ENCODE measurements around the gene KANSL1. TPM values are rescaled to one million over a fixed set of nuclear protein-coding genes. Genes with fewer than 3 reads are reported as not detected.

The KANSL1 gene
- total RNA-seq, 2 donors from 2014 or later = 68.2 to 190 TPM

GRCh38 chr17:46013502-46014165, 179.6 kb downstream of the KANSL1 start:
- ATAC-seq (no peak), DNase-seq (no peak)
- no peaks in the 10 kb centered on the region for H3K27me3 ChIP-seq
- 72 to 77% methylated on average over 9 of the region's 9 CpGs for WGBS, 2 donors
- no peaks in the 10 kb centered on the region for H3K9me3 ChIP-seq
- no peaks in the 10 kb centered on the region for H3K36me3 ChIP-seq (replicated peaks in 1 of 2; ENCODE audit: insufficient read depth in 1 of 2, low read depth in 2 of 2)
- TF ChIP-seq POLR2A (IDR thresholded peaks at IDR 0.05) (no peak), CTCF (IDR thresholded peaks at IDR 0.05) (no peak)
- no peak overlapping the region for H3K4me3 ChIP-seq
- intact Hi-C loops (cut with DNase I) = no loop called here
- no peak overlapping the region for H3K27ac ChIP-seq
- H3K4me1 ChIP-seq = peaks cover 12% of the 10 kb centered on the region

- H3K27me3 ChIP-seq = no peaks in the 10 kb centered on the region
- no peaks in the 10 kb centered on the region for H3K36me3 ChIP-seq (replicated peaks in 1 of 2; ENCODE audit: insufficient read depth in 1 of 2, low read depth in 2 of 2)
- intact Hi-C loops (cut with DNase I) = no loop called here
- DNase-seq = no peak
- no peak overlapping the region for H3K27ac ChIP-seq
- no peak overlapping the region for H3K4me3 ChIP-seq
- H3K9me3 ChIP-seq = no peaks in the 10 kb centered on the region
- H3K4me1 ChIP-seq = peaks cover 7% of the 10 kb centered on the region
- 91 to 100% methylated on average over 4 to 6 of the region's 7 CpGs for WGBS, 2 donors
- no peak for TF ChIP-seq CTCF (IDR thresholded peaks at IDR 0.05)
- no peak for TF ChIP-seq POLR2A (IDR thresholded peaks at IDR 0.05)
- no peak for ATAC-seq
Measured at GRCh38 chr17:46013127-46013501, 180.1 kb downstream of the KANSL1 start.

- Histone ChIP-seq H3K4me3 (no peak overlapping the region), H3K36me3 (replicated peaks in 1 of 2; ENCODE audit: insufficient read depth in 1 of 2, low read depth in 2 of 2) (no peaks in the 10 kb centered on the region), H3K9me3 (no peaks in the 10 kb centered on the region), H3K27ac (no peak overlapping the region), H3K4me1 (peaks cover 2% of the 10 kb centered on the region), H3K27me3 (no peaks in the 10 kb centered on the region)
- TF ChIP-seq CTCF (IDR thresholded peaks at IDR 0.05) = no peak
- WGBS, 2 donors = 81 to 85% methylated on average over 7 to 10 of the region's 11 CpGs
- ATAC-seq (no peak), DNase-seq (no peak)
- intact Hi-C loops (cut with DNase I) = no loop called here
Measured at GRCh38 chr17:46012506-46013079, 180.6 kb downstream of the KANSL1 start.

- 91 to 92% methylated on average over 11 to 23 of the region's 28 CpGs for WGBS, 2 donors
- DNase-seq (no peak), ATAC-seq (no peak)
- Histone ChIP-seq H3K27ac (no peak overlapping the region), H3K4me1 (no peaks in the 10 kb centered on the region), H3K4me3 (no peak overlapping the region), H3K27me3 (no peaks in the 10 kb centered on the region), H3K36me3 (replicated peaks in 1 of 2; ENCODE audit: insufficient read depth in 1 of 2, low read depth in 2 of 2) (no peaks in the 10 kb centered on the region), H3K9me3 (no peaks in the 10 kb centered on the region)
- TF ChIP-seq CTCF (IDR thresholded peaks at IDR 0.05) (no peak), POLR2A (IDR thresholded peaks at IDR 0.05) (no peak)
- intact Hi-C loops (cut with DNase I) = no loop called here
Measured at GRCh38 chr17:46011711-46012505, 181.3 kb downstream of the KANSL1 start.
